ENCODE results near the gene GUSB. TPM values are rescaled to one million over a fixed set of nuclear protein-coding genes. Genes with fewer than 3 reads are reported as not detected.

Gene GUSB
- polyA plus RNA-seq, 2 of the 4 experiments (the other 2 are of a cell fraction), result 32.3 TPM

- Histone ChIP-seq H3K4me3 (no peak overlapping the region), H3K9me3 (no peaks in the 10 kb centered on the region), H3K4me2 (no peak overlapping the region), H3K4me1 (no peaks in the 10 kb centered on the region), H3K27ac (no peak overlapping the region)
- WGBS (ENCODE audit: missing lambda C conversion rate), result 93% methylated on average over 4 of the region's 4 CpGs
- DNase-seq (ENCODE audit: low read depth in 1 of 2, low spot score in 1 of 2) (no peak), FAIRE-seq (no peak), ATAC-seq (no peak)
- TF ChIP-seq REST (IDR thresholded peaks at IDR 0.05) (no peak), RCOR1 (IDR thresholded peaks at IDR 0.05; ENCODE audit: low read depth, low read length) (no peak), CBX8 (IDR thresholded peaks at IDR 0.05) (no peak), FOXS1 (CRISPR knock-in tag; IDR thresholded peaks at IDR 0.05) (no peak), ELK1 (IDR thresholded peaks at IDR 0.05; ENCODE audit: low read depth, low read length) (no peak), BHLHE40 (IDR thresholded peaks at IDR 0.05; ENCODE audit: low read depth, low read length) (no peak), MYC (IDR thresholded peaks at IDR 0.05; ENCODE audit: borderline replicate concordance, low read length) (no peak), MAX (IDR thresholded peaks at IDR 0.05) (no peak), MAZ (IDR thresholded peaks at IDR 0.05; ENCODE audit: borderline replicate concordance, low read depth, low read length) (no peak)
- POLR2A ChIA-PET, result no interaction called here
- CTCF ChIA-PET, result interaction anchor here (1.2 kb wide), 1 partner anchor 14 kb away, joined by 3 read pairs; no protein-coding TSS in a partner anchor
Measured at GRCh38 chr7:65924193-65924592, 57.8 kb downstream of the GUSB start.

- POLR2A ChIA-PET, result no interaction called here
- no peak overlapping the region for H3K4me3 ChIP-seq
- H3K27ac ChIP-seq, result no peak overlapping the region
- WGBS (ENCODE audit: missing lambda C conversion rate), result 91% methylated on average over 4 of the region's 4 CpGs
- DNase-seq (ENCODE audit: low read depth in 1 of 2, low spot score in 1 of 2) (no peak), FAIRE-seq (no peak), ATAC-seq (no peak)
- H3K9me3 ChIP-seq, result no peaks in the 10 kb centered on the region
- TF ChIP-seq HOXB5 (CRISPR knock-in tag; IDR thresholded peaks at IDR 0.05) (no peak), RFX5 (IDR thresholded peaks at IDR 0.05) (no peak), HES2 (IDR thresholded peaks at IDR 0.05) (no peak), POLR2AphosphoS2 (conservative IDR thresholded peaks at IDR 0.05; ENCODE audit: low read length) (no peak)
- H3K4me1 ChIP-seq, result no peaks in the 10 kb centered on the region
- no peak overlapping the region for H3K4me2 ChIP-seq
- CTCF ChIA-PET, result no interaction called here
Measured at GRCh38 chr7:65923316-65923715, 58.7 kb downstream of the GUSB start.

GRCh38 chr7:65915921-65916657 is 65.9 kb downstream of the GUSB start:
- ChIA-PET CTCF (interaction anchor here (0.6 kb wide), 1 partner anchor 978 kb away, joined by 3 read pairs; no protein-coding TSS in a partner anchor), POLR2A (no interaction called here)
- ATAC-seq (no peak), DNase-seq (ENCODE audit: low read depth in 1 of 2, low spot score in 1 of 2) (no peak), FAIRE-seq (no peak)
- Histone ChIP-seq H3K4me2 (no peak overlapping the region), H3K4me1 (no peaks in the 10 kb centered on the region), H3K9me3 (no peaks in the 10 kb centered on the region), H3K27ac (no peak overlapping the region), H3K4me3 (no peak overlapping the region)
- WGBS (ENCODE audit: missing lambda C conversion rate), result 98% methylated on average over 8 of the region's 8 CpGs
- no peak for TF ChIP-seq BHLHE40 (IDR thresholded peaks at IDR 0.05; ENCODE audit: low read depth, low read length)

GRCh38 chr7:65912237-65912636 is 69.8 kb downstream of the GUSB start:
- H3K4me1 ChIP-seq, result peaks cover 5% of the 10 kb centered on the region; the same call in 2 of the 3 replicates
- no peaks in the 10 kb centered on the region for H3K9me3 ChIP-seq
- CTCF ChIA-PET, result no interaction called here
- H3K4me3 ChIP-seq, result no peak overlapping the region
- DNase-seq (ENCODE audit: low read depth in 1 of 2, low spot score in 1 of 2) (no peak), FAIRE-seq (no peak), ATAC-seq (no peak)
- POLR2A ChIA-PET, result no interaction called here
- WGBS (ENCODE audit: missing lambda C conversion rate), result 91% methylated on average over 7 of the region's 7 CpGs
- no peak overlapping the region for H3K27ac ChIP-seq
- no peak overlapping the region for H3K4me2 ChIP-seq
- TF ChIP-seq MAX (IDR thresholded peaks at IDR 0.05) (no peak), FOSL2 (IDR thresholded peaks at IDR 0.05) (no peak), FOSL2 (CRISPR knock-in tag; IDR thresholded peaks at IDR 0.05) (no peak), RARB (CRISPR knock-in tag; IDR thresholded peaks at IDR 0.05) (no peak), ESRRA (IDR thresholded peaks at IDR 0.05; ENCODE audit: borderline replicate concordance, low read length) (no peak), TP53 (CRISPR knock-in tag; IDR thresholded peaks at IDR 0.05) (no peak), BCL3 (IDR thresholded peaks at IDR 0.05) (no peak), ZSCAN20 (CRISPR knock-in tag; IDR thresholded peaks at IDR 0.05) (no peak)
